PFSK-1 (cell line): ENCODE results near the gene EIF4EBP2. TPM values are rescaled to one million over a fixed set of nuclear protein-coding genes. Genes with fewer than 3 reads are reported as not detected.

Experiments
- FOXP2 ChIP-seq: optimal IDR thresholded peaks from 2 replicates; pipeline ENCODE3; 2011; ENCODE audit warnings: borderline replicate concordance, control low read depth, inconsistent platforms; ENCODE audit not compliant: insufficient read depth; ENCODE audit errors: extremely low read length, extremely low read depth
- POLR2AphosphoS5 ChIP-seq: IDR thresholded peaks from 2 replicates; pipeline ENCODE4 v1.6.1; 2012; ENCODE audit warnings: low read depth, mild to moderate bottlenecking, control low read depth, low read length, moderate library complexity
- SIN3A ChIP-seq: IDR thresholded peaks from 2 replicates; pipeline ENCODE4 v1.6.1; 2012; ENCODE audit warnings: mild to moderate bottlenecking, low read length, moderate library complexity, borderline replicate concordance; ENCODE audit not compliant: insufficient read depth
- TAF1 ChIP-seq: IDR thresholded peaks from 2 replicates; pipeline ENCODE4 v1.6.1; 2012; ENCODE audit warnings: low read length, control low read depth, borderline replicate concordance; ENCODE audit not compliant: insufficient read depth
- polyA plus RNA-seq: library from polyadenylated mRNA; unstranded; fragments of >200 nt; gene quantifications from one replicate; pipeline ENCODE4 v1.2.1, GENCODE V29; 2012; ENCODE audit warnings: low read depth, missing spikeins; ENCODE audit not compliant: insufficient read length
- TF ChIP-seq, protein P1 (sequence below), 2 experiments: IDR thresholded peaks; 2 replicates each; pipeline versions ENCODE4 v1.6.1 to v1.8.0; 2011 to 2012; ENCODE audit warnings: low read depth in 2 of 2, low read length in 2 of 2, control low read depth in 1 of 2, inconsistent platforms in 1 of 2, mild to moderate bottlenecking in 1 of 2, moderate library complexity in 1 of 2; ENCODE audit not compliant: insufficient read depth in 1 of 2

The EIF4EBP2 gene, protein sequence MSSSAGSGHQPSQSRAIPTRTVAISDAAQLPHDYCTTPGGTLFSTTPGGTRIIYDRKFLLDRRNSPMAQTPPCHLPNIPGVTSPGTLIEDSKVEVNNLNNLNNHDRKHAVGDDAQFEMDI
- polyA plus RNA-seq, result 9.0 TPM

DNA sequence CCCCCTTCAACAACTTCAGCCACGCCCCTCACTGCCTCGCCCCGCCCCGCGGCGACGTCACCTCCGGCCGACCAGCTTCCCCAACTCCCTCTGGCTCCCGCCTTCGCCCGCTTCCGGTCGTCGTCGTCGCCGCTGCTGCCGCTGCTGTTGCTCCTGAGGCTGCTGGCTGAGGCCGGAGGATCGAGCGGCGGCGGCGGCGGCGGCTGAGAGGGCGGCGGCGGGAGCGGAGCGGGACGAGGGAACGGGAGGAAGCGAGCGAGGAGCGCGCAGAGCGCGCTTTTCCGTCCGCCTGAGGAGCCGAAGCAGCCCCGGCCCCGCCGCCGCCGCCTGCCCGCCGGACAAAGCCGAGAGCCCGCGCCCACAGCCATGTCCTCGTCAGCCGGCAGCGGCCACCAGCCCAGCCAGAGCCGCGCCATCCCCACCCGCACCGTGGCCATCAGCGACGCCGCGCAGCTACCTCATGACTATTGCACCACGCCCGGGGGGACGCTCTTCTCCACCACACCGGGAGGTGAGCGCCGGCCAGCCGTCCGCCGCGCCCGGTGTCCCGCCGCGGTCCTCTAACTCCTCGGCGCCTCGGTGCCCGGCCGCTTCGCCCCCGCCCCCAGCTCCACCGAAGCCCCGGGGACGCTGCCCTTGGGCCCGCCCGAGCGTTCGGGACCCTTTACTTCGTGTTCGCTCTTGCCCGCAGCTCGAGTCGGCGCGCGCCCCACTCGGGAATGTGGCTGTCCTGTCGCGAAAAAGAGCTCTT, at the start of gene EIF4EBP2:
Gene EIF4EBP2 (plus strand): TSS at position 110 of the 751 bp plus-strand sequence. CDS start 257 bp downstream, at position 367.
- peak; percentile 96 for TF ChIP-seq TAF1
- TF ChIP-seq SIN3A, result no peak
- TF ChIP-seq, protein P1, sequence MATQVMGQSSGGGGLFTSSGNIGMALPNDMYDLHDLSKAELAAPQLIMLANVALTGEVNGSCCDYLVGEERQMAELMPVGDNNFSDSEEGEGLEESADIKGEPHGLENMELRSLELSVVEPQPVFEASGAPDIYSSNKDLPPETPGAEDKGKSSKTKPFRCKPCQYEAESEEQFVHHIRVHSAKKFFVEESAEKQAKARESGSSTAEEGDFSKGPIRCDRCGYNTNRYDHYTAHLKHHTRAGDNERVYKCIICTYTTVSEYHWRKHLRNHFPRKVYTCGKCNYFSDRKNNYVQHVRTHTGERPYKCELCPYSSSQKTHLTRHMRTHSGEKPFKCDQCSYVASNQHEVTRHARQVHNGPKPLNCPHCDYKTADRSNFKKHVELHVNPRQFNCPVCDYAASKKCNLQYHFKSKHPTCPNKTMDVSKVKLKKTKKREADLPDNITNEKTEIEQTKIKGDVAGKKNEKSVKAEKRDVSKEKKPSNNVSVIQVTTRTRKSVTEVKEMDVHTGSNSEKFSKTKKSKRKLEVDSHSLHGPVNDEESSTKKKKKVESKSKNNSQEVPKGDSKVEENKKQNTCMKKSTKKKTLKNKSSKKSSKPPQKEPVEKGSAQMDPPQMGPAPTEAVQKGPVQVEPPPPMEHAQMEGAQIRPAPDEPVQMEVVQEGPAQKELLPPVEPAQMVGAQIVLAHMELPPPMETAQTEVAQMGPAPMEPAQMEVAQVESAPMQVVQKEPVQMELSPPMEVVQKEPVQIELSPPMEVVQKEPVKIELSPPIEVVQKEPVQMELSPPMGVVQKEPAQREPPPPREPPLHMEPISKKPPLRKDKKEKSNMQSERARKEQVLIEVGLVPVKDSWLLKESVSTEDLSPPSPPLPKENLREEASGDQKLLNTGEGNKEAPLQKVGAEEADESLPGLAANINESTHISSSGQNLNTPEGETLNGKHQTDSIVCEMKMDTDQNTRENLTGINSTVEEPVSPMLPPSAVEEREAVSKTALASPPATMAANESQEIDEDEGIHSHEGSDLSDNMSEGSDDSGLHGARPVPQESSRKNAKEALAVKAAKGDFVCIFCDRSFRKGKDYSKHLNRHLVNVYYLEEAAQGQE (IDR thresholded peaks at IDR 0.05; ENCODE audit: insufficient read depth in 1 of 2, low read depth in 2 of 2, low read length in 2 of 2), result peak; percentile 30 to 52; a peak in 1 of 4 replicates
- TF ChIP-seq FOXP2, result peak; percentile 86
- peak; percentile 84 for TF ChIP-seq POLR2AphosphoS5

DNA sequence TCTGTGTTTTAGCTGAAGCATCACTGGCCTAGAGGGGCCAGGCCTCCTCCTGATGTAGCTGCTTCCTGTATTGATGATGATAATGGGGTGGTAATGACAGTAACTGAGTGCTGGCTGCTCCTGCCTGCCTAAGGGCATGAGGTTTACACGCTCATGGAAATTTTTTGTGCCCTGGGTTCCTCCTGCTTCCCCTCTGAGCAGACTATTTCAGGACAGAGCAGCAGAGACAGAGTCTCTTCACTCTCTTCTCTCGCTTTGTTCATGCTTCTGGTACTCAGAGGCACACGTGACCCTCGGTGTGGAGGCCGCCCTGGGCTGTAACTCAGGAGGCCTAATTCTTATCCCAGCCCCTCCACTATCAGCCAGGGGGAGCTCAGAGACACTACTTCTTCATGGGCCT, 49.4 kb upstream of the EIF4EBP2 start:
- TF ChIP-seq, protein P1 (IDR thresholded peaks at IDR 0.05; ENCODE audit: insufficient read depth in 1 of 2, low read depth in 2 of 2, low read length in 2 of 2), result no peak
- TF ChIP-seq SIN3A (no peak), POLR2AphosphoS5 (no peak), TAF1 (no peak), FOXP2 (no peak)

DNA sequence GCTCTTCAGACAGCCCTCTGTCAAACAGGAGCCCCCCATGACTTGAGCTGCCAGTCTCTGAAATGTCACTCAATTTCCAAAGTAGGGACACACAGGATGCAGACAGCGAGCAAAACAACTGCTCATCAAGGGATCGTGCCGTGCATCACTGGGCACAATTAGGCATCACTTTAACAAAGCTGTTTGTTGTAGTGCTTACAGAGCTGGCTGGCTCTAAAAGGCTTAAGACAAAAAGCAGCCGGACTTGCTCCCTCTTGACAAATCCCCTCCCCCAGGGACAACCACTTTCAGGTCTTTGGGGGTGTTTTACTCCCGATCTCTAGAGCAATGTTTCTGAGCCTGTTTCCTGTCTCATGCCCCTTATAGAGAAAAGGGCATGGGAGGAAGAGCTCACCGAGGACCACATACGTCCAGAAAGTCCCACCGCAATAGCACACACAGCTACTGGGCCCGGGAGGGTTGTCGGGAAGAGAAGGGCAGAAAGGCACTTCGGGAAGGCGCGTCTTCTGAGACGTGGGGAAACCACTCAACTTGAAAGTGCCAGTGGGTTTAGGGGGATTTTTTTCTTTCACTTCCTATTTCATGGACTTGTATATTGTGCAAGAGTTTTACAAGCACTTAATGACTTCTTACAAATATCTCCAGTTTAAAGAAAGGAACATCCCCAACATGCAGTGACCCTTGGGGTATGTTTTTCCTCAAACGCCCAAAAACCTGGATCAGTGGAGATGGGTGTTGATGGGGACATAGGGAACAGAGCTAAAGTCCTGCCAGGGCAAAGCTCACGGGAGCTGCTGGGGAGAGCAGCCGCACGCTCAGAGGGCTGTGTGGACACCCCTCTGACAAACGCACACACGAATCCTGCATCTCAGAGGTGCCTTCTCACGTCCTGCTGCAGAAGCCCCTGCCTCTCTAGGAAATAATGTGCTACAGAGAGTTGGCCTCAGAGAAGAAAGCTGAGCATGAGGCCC, 48.6 kb upstream of the EIF4EBP2 start:
- TF ChIP-seq, protein P1 (IDR thresholded peaks at IDR 0.05; ENCODE audit: insufficient read depth in 1 of 2, low read depth in 2 of 2, low read length in 2 of 2), result no peak
- TF ChIP-seq FOXP2, result no peak
- no peak for TF ChIP-seq TAF1
- TF ChIP-seq SIN3A, result no peak
- TF ChIP-seq POLR2AphosphoS5, result no peak

DNA sequence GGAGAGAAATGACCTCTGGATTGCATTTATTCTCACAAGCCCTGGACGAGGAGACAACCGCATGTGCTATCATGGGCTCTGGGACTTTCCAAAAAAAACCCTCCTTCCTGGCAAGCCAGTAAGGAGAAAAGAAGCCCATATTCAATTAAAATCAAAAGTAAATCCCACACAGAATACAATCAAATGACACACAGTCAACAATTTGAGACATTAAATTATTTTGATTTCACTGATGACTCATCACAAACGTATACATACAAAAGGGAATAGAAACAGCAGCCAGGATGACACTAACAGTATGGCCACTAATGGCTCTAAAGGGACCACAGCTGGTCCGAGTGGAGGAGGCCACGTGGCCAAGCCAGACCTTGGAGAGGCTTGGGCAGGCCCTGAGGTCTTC, 46.4 kb upstream of the EIF4EBP2 start:
- TF ChIP-seq TAF1 (no peak), FOXP2 (no peak), SIN3A (no peak), POLR2AphosphoS5 (no peak)
- TF ChIP-seq, protein P1 (IDR thresholded peaks at IDR 0.05; ENCODE audit: insufficient read depth in 1 of 2, low read depth in 2 of 2, low read length in 2 of 2), result no peak
